ES-I3 (cell line): ENCODE measurements around the gene SH3BGRL2.
"Not testable (repeated sequence)": the region's sequence is repeated elsewhere in the genome, so short reads cannot be mapped to it uniquely, and the experiment has no call there.

Experiments used
- H3K36me3 ChIP-seq: 2 replicates; pipeline ENCODE4 v1.6.1; 2013; ENCODE audit warnings: mild to moderate bottlenecking, low read length, control low read depth, moderate library complexity; ENCODE audit not compliant: insufficient read depth
- H3K4me1 ChIP-seq: 2 replicates; pipeline ENCODE4 v1.6.1; 2013; ENCODE audit warnings: mild to moderate bottlenecking, control low read depth, low read length; ENCODE audit not compliant: insufficient read depth
- H3K9ac ChIP-seq: 2 replicates; pipeline ENCODE4 v1.6.1; 2013; ENCODE audit warnings: low read depth, mild to moderate bottlenecking, low read length, moderate library complexity
- H3K9me3 ChIP-seq: 2 replicates; pipeline ENCODE4 v1.6.1; 2013; ENCODE audit warnings: mild to moderate bottlenecking, low read length, moderate library complexity; ENCODE audit not compliant: control insufficient read depth, insufficient read depth

Gene SH3BGRL2

GRCh38 chr6:79649016-79649415, 17.9 kb downstream of the SH3BGRL2 start:
- H3K9ac ChIP-seq: no peak overlapping the region
- H3K36me3 ChIP-seq: no peaks in the 10 kb centered on the region
- peaks cover 4% of the 10 kb centered on the region; the same call in 1 of the 2 replicates for H3K4me1 ChIP-seq
- no peaks in the 10 kb centered on the region for H3K9me3 ChIP-seq

GRCh38 chr6:79650950-79651349, 19.8 kb downstream of the SH3BGRL2 start:
- H3K9me3 ChIP-seq: no peaks in the 10 kb centered on the region
- no peaks in the 10 kb centered on the region for H3K36me3 ChIP-seq
- H3K4me1 ChIP-seq: peaks cover 4% of the 10 kb centered on the region; the same call in 1 of the 2 replicates
- no peak overlapping the region for H3K9ac ChIP-seq

- H3K9ac ChIP-seq: no peak overlapping the region
- no peaks in the 10 kb centered on the region for H3K4me1 ChIP-seq
- no peaks in the 10 kb centered on the region for H3K9me3 ChIP-seq
- H3K36me3 ChIP-seq: no peaks in the 10 kb centered on the region
Observed at GRCh38 chr6:79656134-79656533, 25.0 kb downstream of the SH3BGRL2 start.

GRCh38 chr6:79657238-79657637, 26.1 kb downstream of the SH3BGRL2 start:
- Histone ChIP-seq H3K36me3 (no peaks in the 10 kb centered on the region), H3K4me1 (no peaks in the 10 kb centered on the region), H3K9me3 (no peaks in the 10 kb centered on the region), H3K9ac (no peak overlapping the region)

GRCh38 chr6:79663655-79664054, 32.5 kb downstream of the SH3BGRL2 start:
- H3K9ac ChIP-seq, H3K9me3 ChIP-seq, H3K36me3 ChIP-seq: not testable (repeated sequence)
- H3K4me1 ChIP-seq: peaks cover 15% of the 10 kb centered on the region

- Histone ChIP-seq H3K4me1 (peaks cover 22% of the 10 kb centered on the region), H3K36me3 (no peaks in the 10 kb centered on the region), H3K9me3 (no peaks in the 10 kb centered on the region), H3K9ac (no peak overlapping the region)
Observed at GRCh38 chr6:79665725-79666551, 34.8 kb downstream of the SH3BGRL2 start.

- peaks cover 24% of the 10 kb centered on the region for H3K4me1 ChIP-seq
Observed at GRCh38 chr6:79666634-79667033, 35.5 kb downstream of the SH3BGRL2 start.

GRCh38 chr6:79668381-79668780, 37.3 kb downstream of the SH3BGRL2 start:
- Histone ChIP-seq H3K4me1 (peaks cover 27% of the 10 kb centered on the region), H3K36me3 (no peaks in the 10 kb centered on the region), H3K9ac (no peak overlapping the region), H3K9me3 (no peaks in the 10 kb centered on the region)

More at GRCh38 chr6:79666634-79667033, 35.5 kb downstream of the SH3BGRL2 start:
- H3K9me3 ChIP-seq: no peaks in the 10 kb centered on the region
- no peaks in the 10 kb centered on the region for H3K36me3 ChIP-seq
- no peak overlapping the region for H3K9ac ChIP-seq

- Histone ChIP-seq H3K4me1 (0 out of 2 replicates have a peak, but pooled peaks cover 21% of the 10 kb centered on the region), H3K9ac (no peak overlapping the region), H3K9me3 (no peaks in the 10 kb centered on the region), H3K36me3 (no peaks in the 10 kb centered on the region)
Observed at GRCh38 chr6:79669766-79670165, 38.6 kb downstream of the SH3BGRL2 start.

GRCh38 chr6:79670789-79671188, 39.7 kb downstream of the SH3BGRL2 start:
- no peaks in the 10 kb centered on the region for H3K9me3 ChIP-seq
- 0 out of 2 replicates have a peak, but pooled peaks cover 20% of the 10 kb centered on the region for H3K4me1 ChIP-seq
- no peak overlapping the region for H3K9ac ChIP-seq
- no peaks in the 10 kb centered on the region for H3K36me3 ChIP-seq

GRCh38 chr6:79671600-79672266, 40.6 kb downstream of the SH3BGRL2 start:
- Histone ChIP-seq H3K9me3 (no peaks in the 10 kb centered on the region), H3K36me3 (no peaks in the 10 kb centered on the region), H3K4me1 (0 out of 2 replicates have a peak, but pooled peaks cover 16% of the 10 kb centered on the region), H3K9ac (no peak overlapping the region)

GRCh38 chr6:79672631-79673111, 41.5 kb downstream of the SH3BGRL2 start:
- Histone ChIP-seq H3K4me1 (0 out of 2 replicates have a peak, but pooled peaks cover 16% of the 10 kb centered on the region), H3K9ac (no peak overlapping the region), H3K36me3 (no peaks in the 10 kb centered on the region), H3K9me3 (no peaks in the 10 kb centered on the region)

- Histone ChIP-seq H3K9ac (no peak overlapping the region), H3K36me3 (no peaks in the 10 kb centered on the region), H3K9me3 (no peaks in the 10 kb centered on the region), H3K4me1 (0 out of 2 replicates have a peak, but pooled peaks cover 12% of the 10 kb centered on the region)
Observed at GRCh38 chr6:79673947-79674346, 42.8 kb downstream of the SH3BGRL2 start.

GRCh38 chr6:79676785-79677736, 45.9 kb downstream of the SH3BGRL2 start:
- Histone ChIP-seq H3K36me3 (no peaks in the 10 kb centered on the region), H3K4me1 (no peaks in the 10 kb centered on the region), H3K9ac (no peak overlapping the region), H3K9me3 (no peaks in the 10 kb centered on the region)
